A549 treated with AZD9567 at 1 μM for 4 hours (cell line): Measurements from ENCODE around the gene PPP1R3D. TPM values are rescaled to one million over a fixed set of nuclear protein-coding genes. Genes with fewer than 3 reads are reported as not detected.

ENCODE experiments used
- total RNA-seq: library from RNA; stranded (reverse); fragments of 200-300 nt; extraction: Qiagen RNA extraction; gene quantifications from 5 replicates; pipeline ENCODE4 v1.2.3, GENCODE V29; 2022; ENCODE audit not compliant: insufficient read depth

Gene PPP1R3D
- 1.8 to 2.7 TPM (median 2.6 TPM) in 5 replicates for total RNA-seq

GRCh38 chr20:59940129-59940955 is at the start of gene PPP1R3D, which contains the start of gene FAM217B:
PPP1R3D (minus strand) TSS chr20:59940305; CDS start chr20:59939931, 374 bp downstream.
FAM217B (plus strand) TSS chr20:59940389; CDS start chr20:59943944, 3,555 bp downstream.

GRCh38 chr20:59958123-59958522 is 18.0 kb upstream of the PPP1R3D start, which contains the start of gene CDH26:
CDH26 (plus strand) TSS chr20:59958423; CDS start chr20:59958727, 304 bp downstream.

DNA sequence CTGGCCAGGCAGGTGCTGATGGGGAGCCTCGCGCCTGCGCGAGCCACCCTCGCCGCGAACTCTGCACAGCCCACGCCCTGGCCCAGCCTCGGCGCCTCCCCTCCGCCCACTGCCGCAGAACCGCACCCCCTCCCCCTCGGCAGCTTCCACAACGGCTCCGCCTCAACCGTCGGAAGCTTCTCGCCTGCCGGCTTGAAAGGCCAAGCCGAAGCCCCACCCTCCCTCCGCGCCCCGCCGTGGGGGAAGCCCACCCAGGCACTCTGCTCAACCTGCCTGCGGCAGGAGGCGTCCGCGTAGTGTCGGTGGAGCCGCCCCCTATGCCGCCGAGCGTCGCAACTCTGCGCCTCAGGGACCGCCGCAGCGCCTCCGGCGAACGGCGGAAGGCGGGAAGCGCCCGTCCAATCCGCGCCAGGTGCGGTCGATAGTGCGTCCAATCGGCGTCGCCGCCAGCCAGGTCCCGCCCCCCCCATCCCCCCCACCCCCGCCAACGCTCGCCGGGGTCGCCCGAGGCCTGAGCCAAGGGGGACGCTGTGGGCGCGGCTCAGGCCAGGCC is 6.7 kb downstream of the PPP1R3D start, which contains the start of gene SYCP2:
Gene SYCP2 (minus strand): TSS at position 342 of the 553 bp plus-strand sequence. CDS start 11,224 bp downstream, outside the sequence.

Other genes starting within 250 kb of the PPP1R3D start
- 0.21 to 0.56 TPM (median 0.27 TPM) in 5 replicates for gene SYCP2, start 6.7 kb downstream of the PPP1R3D start, total RNA-seq
- gene FAM217B, start 84 bp upstream of the PPP1R3D start, total RNA-seq: 6.5 to 7.7 TPM (median 7.4 TPM) in 5 replicates
- 0.07 to 0.14 TPM (median 0.11 TPM) in 4 of 5 replicates, not detected in the other for gene CDH26, start 18.1 kb upstream of the PPP1R3D start, total RNA-seq